Testis (tissue), 2 donors: ENCODE data around the gene ARHGEF7.

Experiments
- CTCF ChIP-seq, 3 experiments: fragments of 450-650 bp in 2 of 3; fragments of 200-600 bp in 1 of 3; sonication (generic) in 1 of 3; IDR thresholded peaks; one replicate each; pipeline ENCODE4 v1.5.1; 2016 to 2019; ENCODE audit warnings: antibody characterized with exemption in 3 of 3, mild to moderate bottlenecking in 2 of 3, moderate library complexity in 1 of 3
- POLR2A ChIP-seq: fragments of 450-650 bp; IDR thresholded peaks from one replicate; pipeline ENCODE4 v1.6.1; 2017; ENCODE audit warnings: antibody characterized with exemption, mild to moderate bottlenecking, moderate library complexity

- no peak for TF ChIP-seq POLR2A
- no peak for TF ChIP-seq CTCF (IDR thresholded peaks at IDR 0.05)
Observed at GRCh38 chr13:111187960-111188541, 72.9 kb downstream of the ARHGEF7 start.
